Measurements from ENCODE around the gene NISCH. TPM values are rescaled to one million over a fixed set of nuclear protein-coding genes. Genes with fewer than 3 reads are reported as not detected.

NISCH gene
- total RNA-seq, 1 experiment from 2014 or later: 72.8 TPM

DNA sequence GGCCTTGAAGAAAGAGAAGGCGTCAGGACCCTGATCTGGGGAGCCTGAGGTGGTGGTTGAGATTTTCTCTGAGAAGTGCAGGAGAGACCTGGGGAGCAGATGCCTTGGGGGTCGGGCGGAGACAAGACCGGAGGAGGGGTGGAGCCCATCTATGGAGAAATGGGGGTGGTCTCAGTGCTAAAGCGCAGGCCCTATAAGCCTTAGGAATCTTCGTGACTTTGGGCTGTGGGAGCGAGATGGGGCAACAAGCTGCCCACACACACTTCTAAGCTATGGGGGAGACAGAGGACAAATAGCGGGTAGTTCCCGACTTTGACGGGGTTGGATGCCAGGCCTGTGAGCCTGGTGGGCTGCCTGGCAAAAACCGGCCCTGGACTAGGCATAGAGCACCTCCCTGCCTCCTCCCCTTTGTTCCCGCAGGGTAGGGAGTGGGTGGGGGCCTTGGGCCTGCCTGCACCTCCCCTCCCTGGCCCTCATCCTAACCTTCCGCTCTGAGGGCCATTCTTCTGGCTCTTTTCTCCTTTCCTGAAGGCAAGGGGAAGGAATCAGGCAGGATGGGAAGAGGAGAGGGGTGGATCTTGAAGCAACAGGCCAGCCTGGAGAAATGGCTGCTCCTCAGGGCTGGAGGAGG, 880 bp downstream of the NISCH start (continued):
- TF ChIP-seq, protein P1, sequence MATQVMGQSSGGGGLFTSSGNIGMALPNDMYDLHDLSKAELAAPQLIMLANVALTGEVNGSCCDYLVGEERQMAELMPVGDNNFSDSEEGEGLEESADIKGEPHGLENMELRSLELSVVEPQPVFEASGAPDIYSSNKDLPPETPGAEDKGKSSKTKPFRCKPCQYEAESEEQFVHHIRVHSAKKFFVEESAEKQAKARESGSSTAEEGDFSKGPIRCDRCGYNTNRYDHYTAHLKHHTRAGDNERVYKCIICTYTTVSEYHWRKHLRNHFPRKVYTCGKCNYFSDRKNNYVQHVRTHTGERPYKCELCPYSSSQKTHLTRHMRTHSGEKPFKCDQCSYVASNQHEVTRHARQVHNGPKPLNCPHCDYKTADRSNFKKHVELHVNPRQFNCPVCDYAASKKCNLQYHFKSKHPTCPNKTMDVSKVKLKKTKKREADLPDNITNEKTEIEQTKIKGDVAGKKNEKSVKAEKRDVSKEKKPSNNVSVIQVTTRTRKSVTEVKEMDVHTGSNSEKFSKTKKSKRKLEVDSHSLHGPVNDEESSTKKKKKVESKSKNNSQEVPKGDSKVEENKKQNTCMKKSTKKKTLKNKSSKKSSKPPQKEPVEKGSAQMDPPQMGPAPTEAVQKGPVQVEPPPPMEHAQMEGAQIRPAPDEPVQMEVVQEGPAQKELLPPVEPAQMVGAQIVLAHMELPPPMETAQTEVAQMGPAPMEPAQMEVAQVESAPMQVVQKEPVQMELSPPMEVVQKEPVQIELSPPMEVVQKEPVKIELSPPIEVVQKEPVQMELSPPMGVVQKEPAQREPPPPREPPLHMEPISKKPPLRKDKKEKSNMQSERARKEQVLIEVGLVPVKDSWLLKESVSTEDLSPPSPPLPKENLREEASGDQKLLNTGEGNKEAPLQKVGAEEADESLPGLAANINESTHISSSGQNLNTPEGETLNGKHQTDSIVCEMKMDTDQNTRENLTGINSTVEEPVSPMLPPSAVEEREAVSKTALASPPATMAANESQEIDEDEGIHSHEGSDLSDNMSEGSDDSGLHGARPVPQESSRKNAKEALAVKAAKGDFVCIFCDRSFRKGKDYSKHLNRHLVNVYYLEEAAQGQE (IDR thresholded peaks at IDR 0.05; ENCODE audit: low read depth): no peak

DNA sequence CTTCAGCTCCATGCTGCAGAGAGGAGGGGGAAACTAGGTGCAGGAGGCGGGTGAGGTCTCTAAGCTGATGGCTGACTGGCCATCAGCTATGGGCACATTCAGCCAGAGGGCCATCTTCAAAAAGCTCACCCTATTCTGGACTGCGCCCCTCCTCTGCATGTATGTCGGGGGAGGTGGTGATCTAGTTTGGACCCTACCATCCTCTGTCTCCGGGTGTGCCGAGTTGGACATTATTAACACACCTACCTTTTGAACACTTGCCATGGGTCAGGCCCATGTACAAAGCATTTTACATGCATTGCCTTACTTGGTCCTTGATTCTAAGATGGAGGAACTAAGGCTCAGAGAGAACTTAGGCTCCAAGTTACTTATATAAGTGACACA, 1.4 kb downstream of the NISCH start:
- no peaks in the 10 kb centered on the region for H3K9me2 ChIP-seq (ENCODE audit: insufficient read depth)
- no peaks in the 10 kb centered on the region for H4K20me1 ChIP-seq (ENCODE audit: insufficient read depth)
- H3K36me3 ChIP-seq (ENCODE audit: control insufficient read depth in 1 of 2, insufficient read depth in 2 of 2, low read length in 2 of 2): peaks cover 17 to 33% of the 10 kb centered on the region in 2 experiments
- peak overlapping the region; percentile 80 to 94 for H3K4me3 ChIP-seq (replicated peaks in 1 of 2; ENCODE audit: low read depth in 1 of 2, low read length in 2 of 2)
- peak overlapping the region; percentile 77 for H3K27ac ChIP-seq (ENCODE audit: low read depth, low read length)
- peaks cover 32 to 52% of the 10 kb centered on the region in 2 experiments for H3K4me1 ChIP-seq (ENCODE audit: control insufficient read depth in 1 of 2, insufficient read depth in 2 of 2, low read length in 2 of 2)
- ATAC-seq: 0 out of 2 replicates have a peak, but pooled peaks have one; percentile 4
- peak overlapping the region; percentile 95 for H3K9ac ChIP-seq (ENCODE audit: low read length)
- BruUV-seq (replicated peaks): TSS peak; percentile 26
- CTCF ChIA-PET: no interaction called here
- DNase-seq (ENCODE audit: low read depth, low spot score): no peak
- intact Hi-C loops (cut with micrococcal nuclease): no loop called here
- no peaks in the 10 kb centered on the region for H3K27me3 ChIP-seq (ENCODE audit: insufficient read depth, low read length)
- H3K4me2 ChIP-seq (ENCODE audit: low read length): peak overlapping the region; percentile 89
- H3K79me2 ChIP-seq (ENCODE audit: insufficient read depth, low read length): peaks cover 40% of the 10 kb centered on the region
- RAD21 ChIA-PET (ENCODE audit: low non-redundant PET in 1 of 2, low total read pairs in 2 of 2, uncharacterized antibody in 2 of 2, unreplicated experiment in 2 of 2): no interaction called here
- POLR2A ChIA-PET: interaction anchor here (1.4 kb wide), 1 partner anchor 79 kb away, joined by 5 read pairs; the partner anchor contains the start of gene UQCC5
- no peaks in the 10 kb centered on the region for H3K9me3 ChIP-seq (ENCODE audit: control insufficient read depth in 1 of 2, insufficient read depth in 1 of 2, low read depth in 1 of 2, low read length in 2 of 2)
- H2AFZ ChIP-seq (ENCODE audit: low read depth, low read length, poor library complexity, severe bottlenecking): no peak overlapping the region
- TF ChIP-seq ZFX (IDR thresholded peaks at IDR 0.05) (no peak), EZH2 (IDR thresholded peaks at IDR 0.05) (no peak), POLR2AphosphoS5 (IDR thresholded peaks at IDR 0.05; ENCODE audit: low read depth, low read length) (no peak; the same call in 1 of the 2 replicates), SIN3A (IDR thresholded peaks at IDR 0.05; ENCODE audit: low read depth) (no peak), JUND (IDR thresholded peaks at IDR 0.05) (no peak), SRF (IDR thresholded peaks at IDR 0.05; ENCODE audit: low read depth) (no peak), TCF7L2 (IDR thresholded peaks at IDR 0.05; ENCODE audit: borderline replicate concordance, extremely low read depth, insufficient read depth, insufficient read length) (no peak), EZH2phosphoT487 (IDR thresholded peaks at IDR 0.05; ENCODE audit: borderline replicate concordance) (no peak), YY1 (IDR thresholded peaks at IDR 0.05; ENCODE audit: extremely low read depth, insufficient replicate concordance, low read depth, low read length) (no peak), FOSL1 (IDR thresholded peaks at IDR 0.05; ENCODE audit: low read depth) (no peak), POLR2A (IDR thresholded peaks at IDR 0.05; ENCODE audit: borderline replicate concordance, extremely low read depth, insufficient read depth, insufficient read length) (no peak)
- TF ChIP-seq, protein P2, sequence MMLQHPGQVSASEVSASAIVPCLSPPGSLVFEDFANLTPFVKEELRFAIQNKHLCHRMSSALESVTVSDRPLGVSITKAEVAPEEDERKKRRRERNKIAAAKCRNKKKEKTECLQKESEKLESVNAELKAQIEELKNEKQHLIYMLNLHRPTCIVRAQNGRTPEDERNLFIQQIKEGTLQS (IDR thresholded peaks at IDR 0.05): no peak
- TF ChIP-seq, protein P1 (IDR thresholded peaks at IDR 0.05; ENCODE audit: low read depth): no peak
- TF ChIP-seq, protein P3, sequence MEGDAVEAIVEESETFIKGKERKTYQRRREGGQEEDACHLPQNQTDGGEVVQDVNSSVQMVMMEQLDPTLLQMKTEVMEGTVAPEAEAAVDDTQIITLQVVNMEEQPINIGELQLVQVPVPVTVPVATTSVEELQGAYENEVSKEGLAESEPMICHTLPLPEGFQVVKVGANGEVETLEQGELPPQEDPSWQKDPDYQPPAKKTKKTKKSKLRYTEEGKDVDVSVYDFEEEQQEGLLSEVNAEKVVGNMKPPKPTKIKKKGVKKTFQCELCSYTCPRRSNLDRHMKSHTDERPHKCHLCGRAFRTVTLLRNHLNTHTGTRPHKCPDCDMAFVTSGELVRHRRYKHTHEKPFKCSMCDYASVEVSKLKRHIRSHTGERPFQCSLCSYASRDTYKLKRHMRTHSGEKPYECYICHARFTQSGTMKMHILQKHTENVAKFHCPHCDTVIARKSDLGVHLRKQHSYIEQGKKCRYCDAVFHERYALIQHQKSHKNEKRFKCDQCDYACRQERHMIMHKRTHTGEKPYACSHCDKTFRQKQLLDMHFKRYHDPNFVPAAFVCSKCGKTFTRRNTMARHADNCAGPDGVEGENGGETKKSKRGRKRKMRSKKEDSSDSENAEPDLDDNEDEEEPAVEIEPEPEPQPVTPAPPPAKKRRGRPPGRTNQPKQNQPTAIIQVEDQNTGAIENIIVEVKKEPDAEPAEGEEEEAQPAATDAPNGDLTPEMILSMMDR (IDR thresholded peaks at IDR 0.05 in 2 of 3, conservative IDR thresholded peaks at IDR 0.05 in 1 of 3; ENCODE audit: borderline replicate concordance in 1 of 3, insufficient read depth in 1 of 3, low read depth in 2 of 3, low read length in 2 of 3): no peak
- TF ChIP-seq, protein P4, sequence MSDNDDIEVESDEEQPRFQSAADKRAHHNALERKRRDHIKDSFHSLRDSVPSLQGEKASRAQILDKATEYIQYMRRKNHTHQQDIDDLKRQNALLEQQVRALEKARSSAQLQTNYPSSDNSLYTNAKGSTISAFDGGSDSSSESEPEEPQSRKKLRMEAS (IDR thresholded peaks at IDR 0.05): no peak

Data from HCT116 (cell line).